Measurements from ENCODE around the gene CCSER1.

CCSER1 gene

GRCh38 chr4:90162566-90162965 lies 35.4 kb downstream of the CCSER1 start:
- Histone ChIP-seq H3K23ac (ENCODE audit: low read depth, low read length, poor library complexity) (no peak overlapping the region), H2AK5ac (ENCODE audit: low read depth, low read length) (no peak overlapping the region), H3K27me3 (ENCODE audit: control insufficient read depth in 3 of 3, insufficient read depth in 3 of 3, low read depth in 1 of 3, low read length in 3 of 3) (no peaks in the 10 kb centered on the region), H3K9ac (ENCODE audit: low read depth, low read length, poor library complexity) (no peak overlapping the region), H2BK12ac (ENCODE audit: low read length) (no peak overlapping the region), H3K4me3 (ENCODE audit: low read length in 2 of 2) (no peak overlapping the region), H2AFZ (ENCODE audit: low read length) (no peak overlapping the region), H3K27ac (replicated peaks; ENCODE audit: low read length) (no peak overlapping the region), H3K79me1 (ENCODE audit: low read depth, low read length) (no peaks in the 10 kb centered on the region), H3K4me2 (ENCODE audit: insufficient read depth, low read length, poor library complexity, severe bottlenecking) (no peak overlapping the region), H3K36me3 (replicated peaks in 1 of 2; ENCODE audit: control insufficient read depth in 2 of 2, insufficient read depth in 2 of 2, low read length in 2 of 2) (no peaks in the 10 kb centered on the region), H3K14ac (ENCODE audit: low read length) (no peak overlapping the region), H2BK120ac (ENCODE audit: low read depth, low read length) (no peak overlapping the region), H3K4ac (ENCODE audit: low read length) (no peak overlapping the region), H2BK5ac (ENCODE audit: low read length) (no peak overlapping the region), H3K9me3 (replicated peaks in 1 of 2; ENCODE audit: control insufficient read depth in 2 of 2, insufficient read depth in 1 of 2, low read depth in 1 of 2, low read length in 2 of 2) (no peaks in the 10 kb centered on the region), H3K4me1 (ENCODE audit: control insufficient read depth in 2 of 2, insufficient read depth in 1 of 2, low read depth in 1 of 2, low read length in 2 of 2) (no peaks in the 10 kb centered on the region), H4K91ac (ENCODE audit: low read depth, low read length, poor library complexity) (no peak overlapping the region), H2BK15ac (ENCODE audit: low read length) (no peak overlapping the region), H3K18ac (ENCODE audit: low read length) (no peak overlapping the region), H4K8ac (ENCODE audit: low read depth, low read length) (no peak overlapping the region)
- DNase-seq (ENCODE audit: low spot score): no peak
- WGBS, 2 donors (ENCODE audit: extremely low coverage in 2 of 2, insufficient read length in 2 of 2, insufficient replicate concordance in 1 of 2): no CpG with 5 or more reads among the region's 1 CpG

- no peaks in the 10 kb centered on the region for H3K79me1 ChIP-seq (ENCODE audit: low read depth, low read length)
- no peaks in the 10 kb centered on the region for H3K4me1 ChIP-seq (ENCODE audit: control insufficient read depth in 2 of 2, insufficient read depth in 1 of 2, low read depth in 1 of 2, low read length in 2 of 2)
- H2AFZ ChIP-seq (ENCODE audit: low read length): no peak overlapping the region
- no peak overlapping the region for H4K8ac ChIP-seq (ENCODE audit: low read depth, low read length)
- no peaks in the 10 kb centered on the region for H3K36me3 ChIP-seq (replicated peaks in 1 of 2; ENCODE audit: control insufficient read depth in 2 of 2, insufficient read depth in 2 of 2, low read length in 2 of 2)
- no peak overlapping the region for H3K18ac ChIP-seq (ENCODE audit: low read length)
- H4K91ac ChIP-seq (ENCODE audit: low read depth, low read length, poor library complexity): no peak overlapping the region
- no peaks in the 10 kb centered on the region for H3K9me3 ChIP-seq (replicated peaks in 1 of 2; ENCODE audit: control insufficient read depth in 2 of 2, insufficient read depth in 1 of 2, low read depth in 1 of 2, low read length in 2 of 2)
- H2BK15ac ChIP-seq (ENCODE audit: low read length): no peak overlapping the region
- H2AK5ac ChIP-seq (ENCODE audit: low read depth, low read length): no peak overlapping the region
- no peak overlapping the region for H2BK12ac ChIP-seq (ENCODE audit: low read length)
- H2BK120ac ChIP-seq (ENCODE audit: low read depth, low read length): no peak overlapping the region
- no peak overlapping the region for H3K4me2 ChIP-seq (ENCODE audit: insufficient read depth, low read length, poor library complexity, severe bottlenecking)
- no peak for DNase-seq (ENCODE audit: low spot score)
- no peak overlapping the region for H3K4me3 ChIP-seq (ENCODE audit: low read length in 2 of 2)
- H2BK5ac ChIP-seq (ENCODE audit: low read length): no peak overlapping the region
- H3K4ac ChIP-seq (ENCODE audit: low read length): no peak overlapping the region
- no peak overlapping the region for H3K14ac ChIP-seq (ENCODE audit: low read length)
- H3K27ac ChIP-seq (replicated peaks; ENCODE audit: low read length): no peak overlapping the region
- H3K23ac ChIP-seq (ENCODE audit: low read depth, low read length, poor library complexity): no peak overlapping the region
- no peak overlapping the region for H3K9ac ChIP-seq (ENCODE audit: low read depth, low read length, poor library complexity)
- WGBS, 2 donors (ENCODE audit: extremely low coverage in 2 of 2, insufficient read length in 2 of 2, insufficient replicate concordance in 1 of 2): no CpG with 5 or more reads among the region's 1 CpG
- H3K27me3 ChIP-seq (ENCODE audit: control insufficient read depth in 3 of 3, insufficient read depth in 3 of 3, low read depth in 1 of 3, low read length in 3 of 3): no peaks in the 10 kb centered on the region
These were observed 36.7 kb downstream of the CCSER1 start for GRCh38 chr4:90163872-90164271.

- H4K91ac ChIP-seq (ENCODE audit: low read depth, low read length, poor library complexity): no peak overlapping the region
- no peak overlapping the region for H2BK5ac ChIP-seq (ENCODE audit: low read length)
- no peak overlapping the region for H3K14ac ChIP-seq (ENCODE audit: low read length)
- H3K79me1 ChIP-seq (ENCODE audit: low read depth, low read length): no peaks in the 10 kb centered on the region
- WGBS, 2 donors (ENCODE audit: extremely low coverage in 2 of 2, insufficient read length in 2 of 2, insufficient replicate concordance in 1 of 2): no CpG with 5 or more reads among the region's 5 CpGs
- no peak overlapping the region for H3K18ac ChIP-seq (ENCODE audit: low read length)
- H3K4ac ChIP-seq (ENCODE audit: low read length): no peak overlapping the region
- H3K4me1 ChIP-seq (ENCODE audit: control insufficient read depth in 2 of 2, insufficient read depth in 1 of 2, low read depth in 1 of 2, low read length in 2 of 2): no peaks in the 10 kb centered on the region
- no peaks in the 10 kb centered on the region for H3K36me3 ChIP-seq (replicated peaks in 1 of 2; ENCODE audit: control insufficient read depth in 2 of 2, insufficient read depth in 2 of 2, low read length in 2 of 2)
- no peak overlapping the region for H2AFZ ChIP-seq (ENCODE audit: low read length)
- no peak overlapping the region for H2BK15ac ChIP-seq (ENCODE audit: low read length)
- H3K9me3 ChIP-seq (replicated peaks in 1 of 2; ENCODE audit: control insufficient read depth in 2 of 2, insufficient read depth in 1 of 2, low read depth in 1 of 2, low read length in 2 of 2): no peaks in the 10 kb centered on the region
- no peak for DNase-seq (ENCODE audit: low spot score)
- no peak overlapping the region for H2BK12ac ChIP-seq (ENCODE audit: low read length)
- no peak overlapping the region for H4K8ac ChIP-seq (ENCODE audit: low read depth, low read length)
- H3K4me3 ChIP-seq (ENCODE audit: low read length in 2 of 2): no peak overlapping the region
- no peak overlapping the region for H3K27ac ChIP-seq (replicated peaks; ENCODE audit: low read length)
- no peak overlapping the region for H3K4me2 ChIP-seq (ENCODE audit: insufficient read depth, low read length, poor library complexity, severe bottlenecking)
- H2AK5ac ChIP-seq (ENCODE audit: low read depth, low read length): no peak overlapping the region
- H3K23ac ChIP-seq (ENCODE audit: low read depth, low read length, poor library complexity): no peak overlapping the region
- H3K9ac ChIP-seq (ENCODE audit: low read depth, low read length, poor library complexity): no peak overlapping the region
- no peaks in the 10 kb centered on the region for H3K27me3 ChIP-seq (ENCODE audit: control insufficient read depth in 3 of 3, insufficient read depth in 3 of 3, low read depth in 1 of 3, low read length in 3 of 3)
- no peak overlapping the region for H2BK120ac ChIP-seq (ENCODE audit: low read depth, low read length)
These were observed 38.7 kb downstream of the CCSER1 start for GRCh38 chr4:90165883-90166282.

GRCh38 chr4:90171491-90171890 lies 44.3 kb downstream of the CCSER1 start:
- Histone ChIP-seq H4K91ac (ENCODE audit: low read depth, low read length, poor library complexity) (no peak overlapping the region), H2BK12ac (ENCODE audit: low read length) (no peak overlapping the region), H2BK5ac (ENCODE audit: low read length) (no peak overlapping the region), H3K9ac (ENCODE audit: low read depth, low read length, poor library complexity) (no peak overlapping the region), H3K4me3 (ENCODE audit: low read length in 2 of 2) (no peak overlapping the region), H3K79me1 (ENCODE audit: low read depth, low read length) (no peaks in the 10 kb centered on the region), H3K23ac (ENCODE audit: low read depth, low read length, poor library complexity) (no peak overlapping the region), H3K4me1 (ENCODE audit: control insufficient read depth in 2 of 2, insufficient read depth in 1 of 2, low read depth in 1 of 2, low read length in 2 of 2) (no peaks in the 10 kb centered on the region), H3K27ac (replicated peaks; ENCODE audit: low read length) (no peak overlapping the region), H3K14ac (ENCODE audit: low read length) (no peak overlapping the region), H3K27me3 (ENCODE audit: control insufficient read depth in 3 of 3, insufficient read depth in 3 of 3, low read depth in 1 of 3, low read length in 3 of 3) (no peaks in the 10 kb centered on the region), H2BK15ac (ENCODE audit: low read length) (no peak overlapping the region), H3K18ac (ENCODE audit: low read length) (no peak overlapping the region), H2AK5ac (ENCODE audit: low read depth, low read length) (no peak overlapping the region), H3K4me2 (ENCODE audit: insufficient read depth, low read length, poor library complexity, severe bottlenecking) (no peak overlapping the region), H3K36me3 (replicated peaks in 1 of 2; ENCODE audit: control insufficient read depth in 2 of 2, insufficient read depth in 2 of 2, low read length in 2 of 2) (no peaks in the 10 kb centered on the region), H2BK120ac (ENCODE audit: low read depth, low read length) (no peak overlapping the region), H2AFZ (ENCODE audit: low read length) (no peak overlapping the region), H3K4ac (ENCODE audit: low read length) (no peak overlapping the region), H3K9me3 (replicated peaks in 1 of 2; ENCODE audit: control insufficient read depth in 2 of 2, insufficient read depth in 1 of 2, low read depth in 1 of 2, low read length in 2 of 2) (no peaks in the 10 kb centered on the region), H4K8ac (ENCODE audit: low read depth, low read length) (no peak overlapping the region)
- no peak for DNase-seq (ENCODE audit: low spot score)
- WGBS, 2 donors (ENCODE audit: extremely low coverage in 2 of 2, insufficient read length in 2 of 2, insufficient replicate concordance in 1 of 2): no CpG with 5 or more reads among the region's 2 CpGs
